Ovary (tissue), 3 donors: ENCODE measurements around the gene EPB41L2.

Source experiments
- CTCF ChIP-seq, 3 donors: fragments of 450-650 bp in 2 of 3; fragments of 200-600 bp in 1 of 3; IDR thresholded peaks; one replicate each; pipeline versions ENCODE4 v1.5.1 to v1.8.0; 2016 to 2022; ENCODE audit warnings: antibody characterized with exemption in 3 of 3, mild to moderate bottlenecking in 1 of 3
- EP300 ChIP-seq: sonication (generic); formaldehyde crosslinking; IDR thresholded peaks from one replicate; pipeline ENCODE4 v1.6.1; 2017; ENCODE audit warnings: antibody characterized with exemption
- POLR2A ChIP-seq: fragments of 450-650 bp; IDR thresholded peaks from one replicate; pipeline ENCODE4 v1.6.1; 2017; ENCODE audit warnings: antibody characterized with exemption, mild to moderate bottlenecking, moderate library complexity
- donor health status: DM: no; HTN: no; CAD: no.

GRCh38 chr6:130964289-130964688, 98.8 kb downstream of the EPB41L2 start:
- TF ChIP-seq CTCF (IDR thresholded peaks at IDR 0.05) (no peak), EP300 (no peak), POLR2A (no peak)
